Neuronal stem cell (in vitro differentiated cells): ENCODE data around the gene ZNF785. TPM values are rescaled to one million over a fixed set of nuclear protein-coding genes. Genes with fewer than 3 reads are reported as not detected.

Experiments
- small RNA-seq: library from polyadenylated mRNA; stranded (forward); fragments of <200 nt; extraction: miRNeasy Mini kit (QIAGEN cat#:217004); gene quantifications from one replicate; pipeline ENCODE3, GENCODE V24; 2013; ENCODE audit not compliant: insufficient read depth

Gene ZNF785

Small RNA genes within 50 kb of the gene (small RNA-seq; reads per million reads assigned to genes)
- gene AC093249.1 (not detected), gene AC093249.4 (not detected)
